GM18498 (cell line): ENCODE results near the gene FBN3.
"Not testable (repeated sequence)": the region's sequence is repeated elsewhere in the genome, so short reads cannot be mapped to it uniquely, and the experiment has no call there.

Experiments
- ATAC-seq: cut with Tn5 transposase; IDR thresholded peaks from one replicate; pipeline ENCODE4 v1.9.1; 2021; ENCODE audit warnings: mild to moderate bottlenecking, moderate library complexity; ENCODE audit not compliant: unreplicated experiment

The FBN3 gene

GRCh38 chr19:8025316-8025715 is 124.1 kb downstream of the FBN3 start:
- ATAC-seq, result no peak

DNA sequence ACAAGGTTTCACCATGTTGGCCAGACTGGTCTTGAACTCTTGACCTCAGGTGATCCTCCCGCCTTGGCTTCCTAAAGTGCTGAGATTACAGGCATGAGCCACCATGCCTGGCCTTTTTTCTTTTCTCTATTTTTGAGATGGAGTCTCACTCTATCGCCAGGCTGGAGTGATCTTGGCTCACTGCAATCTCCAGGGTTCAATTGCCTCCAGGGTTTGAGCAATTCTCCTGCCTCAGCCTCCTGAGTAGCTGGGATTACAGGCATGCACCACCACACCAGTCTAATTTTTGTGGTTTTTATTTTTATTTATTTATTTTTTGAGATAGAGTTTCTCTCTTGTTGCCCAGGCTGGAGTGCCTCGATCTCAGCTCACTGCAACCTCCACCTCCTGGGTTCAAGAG is 125.1 kb downstream of the FBN3 start:
- ATAC-seq, result not testable (repeated sequence)

DNA sequence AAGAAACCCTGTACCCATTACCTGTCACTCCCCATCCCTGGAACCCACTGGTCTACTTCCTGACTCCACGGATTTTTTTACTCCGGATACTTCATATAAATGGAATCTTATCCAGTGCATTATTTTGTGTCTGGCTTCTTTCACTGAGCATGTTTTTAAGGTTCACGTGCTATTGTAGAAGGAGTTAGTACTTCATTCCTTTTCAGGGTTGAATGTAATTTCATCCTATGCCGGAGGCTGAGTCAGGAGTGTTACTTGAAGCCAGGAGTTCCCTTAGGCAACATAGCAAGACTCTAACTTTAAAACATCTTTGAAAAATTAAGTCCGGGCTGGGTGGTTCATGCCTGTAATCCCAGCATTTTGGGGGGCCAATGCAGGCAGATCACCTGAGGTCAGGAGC is 126.0 kb downstream of the FBN3 start:
- no peak for ATAC-seq

GRCh38 chr19:8022275-8022674 is 127.1 kb downstream of the FBN3 start:
- no peak for ATAC-seq

DNA sequence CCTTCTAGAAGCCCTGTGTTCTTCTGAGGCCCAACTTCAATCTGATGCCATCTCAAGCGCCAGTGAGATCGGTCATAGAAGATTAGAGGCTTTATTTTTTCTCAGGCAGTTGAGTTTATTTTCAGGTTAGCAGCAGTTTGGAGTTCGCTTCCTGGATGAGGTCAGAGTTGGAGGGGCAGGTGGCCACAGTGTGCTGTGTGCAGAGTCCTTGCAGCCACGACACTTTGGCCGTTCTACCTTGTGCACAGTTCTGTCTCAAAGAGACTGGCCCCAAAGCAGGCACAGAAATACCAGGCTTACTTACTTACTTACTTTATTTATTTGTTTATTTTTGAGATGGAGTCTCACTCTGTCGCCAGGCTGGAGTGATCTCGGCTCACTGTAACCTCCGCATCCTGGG is 128.0 kb downstream of the FBN3 start:
- ATAC-seq, result no peak

DNA sequence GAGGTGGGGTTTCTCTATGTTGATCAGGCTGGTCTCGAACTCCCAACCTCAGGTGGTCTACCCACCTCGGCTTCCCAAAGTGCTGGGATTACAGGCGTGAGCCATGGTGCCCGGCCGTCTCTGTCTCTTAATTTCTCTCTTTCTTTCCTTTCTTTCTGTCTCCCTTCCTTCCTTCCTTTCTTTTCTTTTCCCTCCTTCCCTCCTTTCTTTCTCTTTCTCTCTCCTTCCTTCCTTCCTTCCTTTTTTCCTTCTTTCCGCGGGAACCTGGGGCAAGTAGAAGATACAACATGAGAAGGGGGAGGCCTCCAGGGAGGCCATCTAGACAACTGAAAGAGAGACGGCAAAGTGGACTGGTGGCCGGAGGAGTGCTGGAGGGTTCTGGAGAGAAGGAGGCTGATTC is 128.7 kb downstream of the FBN3 start:
- no peak for ATAC-seq

DNA sequence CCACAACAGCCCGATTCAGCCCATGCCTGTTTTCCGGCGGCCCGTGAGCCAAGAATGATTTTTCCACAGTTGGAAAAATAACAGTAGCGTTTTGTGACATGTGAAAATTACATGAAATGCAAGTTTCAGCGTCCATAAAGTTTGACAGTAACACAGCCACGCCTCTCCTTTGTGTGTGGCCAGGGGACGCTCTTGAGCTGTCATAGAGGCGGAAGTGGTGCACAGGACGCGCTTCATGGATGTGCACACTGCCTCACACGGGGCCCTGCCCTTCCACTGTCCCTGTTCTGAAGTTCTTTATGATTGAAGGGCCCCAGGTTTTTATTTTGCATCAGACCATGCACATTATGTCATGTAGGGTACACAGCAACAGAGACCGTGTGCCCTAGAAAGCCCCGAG is 131.6 kb downstream of the FBN3 start:
- no peak for ATAC-seq
